ENCODE measurements around the gene ERO1B.

DNA sequence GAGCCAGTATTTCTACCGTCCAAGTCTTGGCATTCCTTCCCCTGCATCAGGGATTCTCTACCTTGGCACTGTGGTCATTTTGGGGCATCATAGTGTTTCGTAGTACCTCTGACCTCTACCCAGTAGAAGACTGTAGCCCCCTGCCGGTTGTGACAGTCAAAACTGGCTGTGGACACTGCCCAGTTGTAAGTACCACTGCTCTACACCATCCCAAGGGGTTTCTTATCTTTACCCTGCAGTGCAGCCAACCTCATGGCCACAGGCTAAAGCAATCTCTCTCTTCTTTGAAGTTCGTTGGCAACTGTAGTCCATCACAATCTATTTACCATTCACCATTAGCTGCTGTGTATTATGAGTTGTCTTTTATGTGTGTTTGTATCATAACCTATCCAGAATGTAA, 29.3 kb upstream of the ERO1B start:
- TF ChIP-seq EZH2 (IDR thresholded peaks at IDR 0.05; ENCODE audit: low read depth), result no peak
- TF ChIP-seq, protein P1, sequence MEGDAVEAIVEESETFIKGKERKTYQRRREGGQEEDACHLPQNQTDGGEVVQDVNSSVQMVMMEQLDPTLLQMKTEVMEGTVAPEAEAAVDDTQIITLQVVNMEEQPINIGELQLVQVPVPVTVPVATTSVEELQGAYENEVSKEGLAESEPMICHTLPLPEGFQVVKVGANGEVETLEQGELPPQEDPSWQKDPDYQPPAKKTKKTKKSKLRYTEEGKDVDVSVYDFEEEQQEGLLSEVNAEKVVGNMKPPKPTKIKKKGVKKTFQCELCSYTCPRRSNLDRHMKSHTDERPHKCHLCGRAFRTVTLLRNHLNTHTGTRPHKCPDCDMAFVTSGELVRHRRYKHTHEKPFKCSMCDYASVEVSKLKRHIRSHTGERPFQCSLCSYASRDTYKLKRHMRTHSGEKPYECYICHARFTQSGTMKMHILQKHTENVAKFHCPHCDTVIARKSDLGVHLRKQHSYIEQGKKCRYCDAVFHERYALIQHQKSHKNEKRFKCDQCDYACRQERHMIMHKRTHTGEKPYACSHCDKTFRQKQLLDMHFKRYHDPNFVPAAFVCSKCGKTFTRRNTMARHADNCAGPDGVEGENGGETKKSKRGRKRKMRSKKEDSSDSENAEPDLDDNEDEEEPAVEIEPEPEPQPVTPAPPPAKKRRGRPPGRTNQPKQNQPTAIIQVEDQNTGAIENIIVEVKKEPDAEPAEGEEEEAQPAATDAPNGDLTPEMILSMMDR (conservative IDR thresholded peaks at IDR 0.05), result no peak
